Chondrocyte (in vitro differentiated cells): ENCODE measurements around the gene RDH13. TPM values are rescaled to one million over a fixed set of nuclear protein-coding genes. Genes with fewer than 3 reads are reported as not detected.
"Not testable (repeated sequence)": the region's sequence is repeated elsewhere in the genome, so short reads cannot be mapped to it uniquely, and the experiment has no call there.

Experiments
- DNase-seq: peaks from one replicate; pipeline ENCODE4 v3.0.0; 2021; ENCODE audit warnings: mixed read lengths, low spot score
- H3K27ac Mint-ChIP-seq: one replicate; pipeline ENCODE4 v1.8.0; 2021; ENCODE audit warnings: mild to moderate bottlenecking, moderate library complexity, mixed read lengths; ENCODE audit not compliant: unreplicated experiment
- H3K27me3 Mint-ChIP-seq: 2 replicates; pipeline ENCODE4 v1.8.0; 2021; ENCODE audit warnings: low read depth, mixed read lengths
- H3K36me3 Mint-ChIP-seq: 2 replicates; pipeline ENCODE4 v1.8.0; 2021; ENCODE audit warnings: low read depth, mixed read lengths
- H3K4me1 Mint-ChIP-seq: 2 replicates; pipeline ENCODE4 v1.8.0; 2021; ENCODE audit warnings: low read depth, mild to moderate bottlenecking, mixed read lengths
- H3K4me3 Mint-ChIP-seq: one replicate; pipeline ENCODE4 v1.8.0; 2021; ENCODE audit warnings: mild to moderate bottlenecking, moderate library complexity, mixed read lengths; ENCODE audit not compliant: unreplicated experiment
- H3K9me3 Mint-ChIP-seq: 2 replicates; pipeline ENCODE4 v1.8.0; 2021; ENCODE audit warnings: low read depth, mixed read lengths
- CTCF ChIP-seq: fragments of 200-600 bp; sonication (generic); IDR thresholded peaks from 2 replicates; pipeline ENCODE4 v1.5.0; 2021; ENCODE audit warnings: antibody characterized with exemption, mild to moderate bottlenecking, moderate library complexity
- long read RNA-seq: library from polyadenylated mRNA; stranded (forward); transcript quantifications from one replicate; pipeline ENCODE4 v2.0.0, GENCODE V29; 2021
- total RNA-seq: library from RNA; stranded (reverse); gene quantifications from 3 replicates; pipeline ENCODE4 v1.2.1, GENCODE V29; 2021

RDH13 gene, protein sequence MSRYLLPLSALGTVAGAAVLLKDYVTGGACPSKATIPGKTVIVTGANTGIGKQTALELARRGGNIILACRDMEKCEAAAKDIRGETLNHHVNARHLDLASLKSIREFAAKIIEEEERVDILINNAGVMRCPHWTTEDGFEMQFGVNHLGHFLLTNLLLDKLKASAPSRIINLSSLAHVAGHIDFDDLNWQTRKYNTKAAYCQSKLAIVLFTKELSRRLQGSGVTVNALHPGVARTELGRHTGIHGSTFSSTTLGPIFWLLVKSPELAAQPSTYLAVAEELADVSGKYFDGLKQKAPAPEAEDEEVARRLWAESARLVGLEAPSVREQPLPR
- total RNA-seq = 9.7 to 13.7 TPM (median 11.1 TPM) in 3 replicates
- long read RNA-seq, partial matches to known transcripts = 0 of 10 reads
- long read RNA-seq, other reads (novel, unspliced or antisense) = 6 of 10 reads

DNA sequence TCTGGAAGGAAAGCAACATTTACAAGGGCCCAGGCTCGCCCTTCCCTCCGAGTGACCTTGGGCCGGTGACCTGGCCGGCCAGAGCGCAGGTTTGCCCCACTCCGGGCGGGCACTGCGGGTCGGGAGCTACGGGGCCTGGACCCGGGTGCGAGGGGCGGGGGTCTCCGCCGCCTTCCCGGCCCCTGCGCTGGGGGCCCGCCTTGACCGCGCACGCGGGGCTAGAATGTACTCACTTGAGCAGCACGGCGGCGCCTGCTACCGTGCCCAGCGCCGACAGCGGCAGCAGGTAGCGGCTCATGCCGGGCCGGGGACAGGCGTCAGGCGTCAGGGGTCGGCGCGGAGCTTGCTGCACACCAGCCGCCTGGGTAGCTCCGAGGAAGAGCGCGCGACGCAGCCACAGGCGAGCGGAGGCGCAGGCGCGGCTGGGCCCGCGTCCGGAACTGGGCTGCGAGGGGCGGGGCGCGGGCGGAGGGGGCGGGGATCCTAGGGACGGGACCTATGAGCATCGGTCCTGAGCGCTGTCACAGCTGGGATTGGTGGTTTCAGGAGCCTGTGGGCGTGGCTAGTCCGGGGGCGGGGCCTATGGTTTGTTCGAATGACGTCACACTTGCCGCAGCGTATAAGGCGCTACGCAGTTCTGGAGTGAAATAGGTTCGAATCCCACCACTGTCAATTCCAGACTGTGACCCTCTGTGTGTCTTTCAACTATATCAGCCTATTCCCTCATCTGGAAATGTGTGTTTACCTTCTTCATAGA lies at the start of gene RDH13:
Gene RDH13, minus strand, starts transcription at position 414 of the 757 bp plus-strand sequence. Its CDS starts 116 bp downstream, at position 298.
- Mint-ChIP-seq H3K36me3 (peaks cover 3% of the 10 kb centered on the region), H3K4me1 (peaks cover 13% of the 10 kb centered on the region), H3K27me3 (peaks cover 8% of the 10 kb centered on the region), H3K9me3 (no peaks in the 10 kb centered on the region), H3K4me3 (peak within 1 kb of the TSS; percentile 80), H3K27ac (no peak within 1 kb of the TSS)
- peak; percentile 98 for DNase-seq
- peak; percentile 14 for TF ChIP-seq CTCF

- H3K4me1 Mint-ChIP-seq = peaks cover 36% of the 10 kb centered on the region
- H3K27ac Mint-ChIP-seq = no peak overlapping the region
- TF ChIP-seq CTCF = no peak
- no peak overlapping the region for H3K4me3 Mint-ChIP-seq
- H3K27me3 Mint-ChIP-seq = no peaks in the 10 kb centered on the region
- H3K9me3 Mint-ChIP-seq = no peaks in the 10 kb centered on the region
- DNase-seq = no peak
- peaks cover 4% of the 10 kb centered on the region for H3K36me3 Mint-ChIP-seq
Observed at GRCh38 chr19:55112246-55112776, 49.4 kb upstream of the RDH13 start.

- H3K27me3 Mint-ChIP-seq = no peaks in the 10 kb centered on the region
- TF ChIP-seq CTCF = no peak
- peaks cover 36% of the 10 kb centered on the region for H3K4me1 Mint-ChIP-seq
- peak overlapping the region; percentile 50 for H3K27ac Mint-ChIP-seq
- no peaks in the 10 kb centered on the region for H3K9me3 Mint-ChIP-seq
- H3K4me3 Mint-ChIP-seq = no peak overlapping the region
- no peak for DNase-seq
- H3K36me3 Mint-ChIP-seq = peaks cover 8% of the 10 kb centered on the region
Observed at GRCh38 chr19:55111238-55111831, 48.4 kb upstream of the RDH13 start.

- peaks cover 20% of the 10 kb centered on the region for H3K4me1 Mint-ChIP-seq
- TF ChIP-seq CTCF = no peak
- H3K27me3 Mint-ChIP-seq = no peaks in the 10 kb centered on the region
- H3K27ac Mint-ChIP-seq = peak overlapping the region; percentile 85
- peaks cover 12% of the 10 kb centered on the region for H3K36me3 Mint-ChIP-seq
- H3K4me3 Mint-ChIP-seq = no peak overlapping the region
- no peak for DNase-seq
- no peaks in the 10 kb centered on the region for H3K9me3 Mint-ChIP-seq
Observed at GRCh38 chr19:55109527-55110291, 46.8 kb upstream of the RDH13 start.

GRCh38 chr19:55107252-55107651 lies 44.3 kb upstream of the RDH13 start:
- H3K36me3 Mint-ChIP-seq = peaks cover 22% of the 10 kb centered on the region
- not testable (repeated sequence) for H3K27me3 Mint-ChIP-seq, H3K4me3 Mint-ChIP-seq, H3K9me3 Mint-ChIP-seq, H3K4me1 Mint-ChIP-seq, H3K27ac Mint-ChIP-seq
- peak; percentile 12 for DNase-seq
